Lower lobe of right lung (tissue), 2 donors: Measurements from ENCODE around the gene CORO2B. TPM values are rescaled to one million over a fixed set of nuclear protein-coding genes. Genes with fewer than 3 reads are reported as not detected.

Source experiments
- ATAC-seq, 2 donors: fragments of 200-7000 bp; cut with Tn5 transposase; one replicate each; pipeline ENCODE4 v1.9.1; 2020 to 2022; ENCODE audit warnings: mild to moderate bottlenecking in 2 of 2, moderate library complexity in 2 of 2
- DNase-seq: peaks from one replicate; pipeline ENCODE4 v3.0.0-alpha.2; 2020
- H3K27ac ChIP-seq: fragments of 200-600 bp; one replicate; pipeline ENCODE4 v1.8.0; 2022
- H3K27me3 ChIP-seq: fragments of 200-600 bp; one replicate; pipeline ENCODE4 v1.8.0; 2022; ENCODE audit warnings: low read depth
- H3K36me3 ChIP-seq: fragments of 200-600 bp; one replicate; pipeline ENCODE4 v1.8.0; 2022; ENCODE audit warnings: mild to moderate bottlenecking
- H3K4me1 ChIP-seq: fragments of 200-600 bp; one replicate; pipeline ENCODE4 v1.8.0; 2022
- H3K4me3 ChIP-seq: fragments of 200-600 bp; one replicate; pipeline ENCODE4 v1.8.0; 2022; ENCODE audit warnings: mild to moderate bottlenecking
- H3K9me3 ChIP-seq: fragments of 200-600 bp; one replicate; pipeline ENCODE4 v1.8.0; 2022
- CTCF ChIP-seq: fragments of 200-600 bp; IDR thresholded peaks from one replicate; pipeline ENCODE4 v1.8.0; 2022; ENCODE audit warnings: antibody characterized with exemption, mild to moderate bottlenecking
- intact Hi-C: fragments of 100-400 bp; cut with DNase I; formaldehyde crosslinking; loops from one replicate; pipeline ENCODE4 v1.11.0; 2022
- total RNA-seq: library from RNA; stranded (reverse); fragmentation: NEBNext Ultra II Directional; extraction: Animal tissue kit (Norgen Biotek cat#: 25700); gene quantifications from one replicate; pipeline ENCODE4 v1.2.1, GENCODE V29; 2021
- donor health status: DM: no; HTN: yes; CAD: no; lungs with severe emphysema.

The CORO2B gene
- total RNA-seq, 1 donor from 2014 or later, result 6.8 TPM

- no peak for ATAC-seq
Observed at GRCh38 chr15:68721886-68722285, 143.1 kb downstream of the CORO2B start.

GRCh38 chr15:68725736-68726135 is 146.9 kb downstream of the CORO2B start:
- H3K36me3 ChIP-seq, result no peaks in the 10 kb centered on the region
- H3K4me3 ChIP-seq, result no peak overlapping the region
- H3K9me3 ChIP-seq, result no peaks in the 10 kb centered on the region
- no peak for TF ChIP-seq CTCF
- peak overlapping the region; percentile 25 for H3K27ac ChIP-seq
- H3K4me1 ChIP-seq, result peaks cover 11% of the 10 kb centered on the region
- DNase-seq (peak; percentile 58), ATAC-seq (peak; percentile 39 to 41)
- intact Hi-C loops, result no loop called here
- no peaks in the 10 kb centered on the region for H3K27me3 ChIP-seq

More at GRCh38 chr15:68721886-68722285, 143.1 kb downstream of the CORO2B start:
- no peak for TF ChIP-seq CTCF
- Histone ChIP-seq H3K9me3 (no peaks in the 10 kb centered on the region), H3K27me3 (no peaks in the 10 kb centered on the region), H3K27ac (no peak overlapping the region), H3K4me3 (no peak overlapping the region), H3K4me1 (no peaks in the 10 kb centered on the region), H3K36me3 (no peaks in the 10 kb centered on the region)
- intact Hi-C loops, result no loop called here
- no peak for DNase-seq

- ATAC-seq (no peak), DNase-seq (no peak)
- Histone ChIP-seq H3K4me3 (no peak overlapping the region), H3K4me1 (peaks cover 14% of the 10 kb centered on the region), H3K9me3 (no peaks in the 10 kb centered on the region), H3K27ac (peak overlapping the region; percentile 25), H3K27me3 (no peaks in the 10 kb centered on the region), H3K36me3 (no peaks in the 10 kb centered on the region)
- intact Hi-C loops, result no loop called here
- TF ChIP-seq CTCF, result no peak
Observed at GRCh38 chr15:68726246-68726645, 147.5 kb downstream of the CORO2B start.

- peak in 1 of 2 donors; percentile 22 for ATAC-seq
- no peak for DNase-seq
- H3K4me1 ChIP-seq, result peaks cover 19% of the 10 kb centered on the region
- TF ChIP-seq CTCF, result no peak
- no peak overlapping the region for H3K4me3 ChIP-seq
- no peaks in the 10 kb centered on the region for H3K27me3 ChIP-seq
- intact Hi-C loops, result no loop called here
- H3K36me3 ChIP-seq, result no peaks in the 10 kb centered on the region
- no peaks in the 10 kb centered on the region for H3K9me3 ChIP-seq
- H3K27ac ChIP-seq, result peak overlapping the region; percentile 31
Observed at GRCh38 chr15:68729789-68730411, 151.1 kb downstream of the CORO2B start.

GRCh38 chr15:68730471-68730919 is 151.7 kb downstream of the CORO2B start:
- no peak overlapping the region for H3K4me3 ChIP-seq
- no peaks in the 10 kb centered on the region for H3K9me3 ChIP-seq
- ATAC-seq (peak; percentile 51 to 61), DNase-seq (no peak)
- H3K27ac ChIP-seq, result peak overlapping the region; percentile 18
- H3K36me3 ChIP-seq, result no peaks in the 10 kb centered on the region
- peak; percentile 58 for TF ChIP-seq CTCF
- no peaks in the 10 kb centered on the region for H3K27me3 ChIP-seq
- H3K4me1 ChIP-seq, result peaks cover 19% of the 10 kb centered on the region
- intact Hi-C loops, result no loop called here
